MM.1S (cell line): Measurements from ENCODE around the gene NXN.

Experiments used
- DNase-seq: peaks from one replicate; pipeline ENCODE4 v3.0.0-alpha.2; 2015
- H2AFZ ChIP-seq: fragments of 300-600 bp; sonication (generic); 2 replicates; pipeline ENCODE4 v1.6.0; 2016; ENCODE audit warnings: antibody characterized with exemption, low read length
- H3F3A ChIP-seq: fragments of 300-600 bp; sonication (generic); 2 replicates; pipeline ENCODE4 v1.6.1; 2016; ENCODE audit warnings: mild to moderate bottlenecking, antibody characterized with exemption, low read length, moderate library complexity, mixed read lengths; ENCODE audit not compliant: insufficient read depth
- H3K27ac ChIP-seq: fragments of 300-600 bp; sonication (generic); 2 replicates; pipeline ENCODE4 v1.5.1; 2016; ENCODE audit warnings: mild to moderate bottlenecking, low read length
- H3K27me3 ChIP-seq: fragments of 300-600 bp; sonication (generic); replicated peaks from 2 replicates; pipeline ENCODE4 v1.6.0; 2016; ENCODE audit warnings: low read length; ENCODE audit not compliant: insufficient read depth
- H3K36me3 ChIP-seq: fragments of 300-600 bp; sonication (generic); replicated peaks from 2 replicates; pipeline ENCODE4 v1.6.1; 2016; ENCODE audit warnings: mild to moderate bottlenecking, low read length, mixed read lengths; ENCODE audit not compliant: insufficient read depth
- H3K4me1 ChIP-seq: fragments of 300-600 bp; sonication (generic); 2 replicates; pipeline ENCODE4 v1.6.1; 2016; ENCODE audit warnings: low read length, mixed read lengths
- H3K4me2 ChIP-seq: fragments of 300-600 bp; sonication (generic); 2 replicates; pipeline ENCODE4 v1.6.0; 2016; ENCODE audit warnings: low read depth, low read length
- H3K4me3 ChIP-seq: fragments of 300-600 bp; sonication (generic); 2 replicates; pipeline ENCODE4 v1.5.1; 2016; ENCODE audit warnings: low read length, mixed read lengths
- H3K79me2 ChIP-seq: fragments of 300-600 bp; sonication (generic); 2 replicates; pipeline ENCODE4 v1.6.1; 2016; ENCODE audit warnings: mixed run types, low read length, mixed read lengths
- H3K9ac ChIP-seq: fragments of 300-600 bp; sonication (generic); 2 replicates; pipeline ENCODE4 v1.6.1; 2016; ENCODE audit warnings: low read length, mixed read lengths
- H3K9me2 ChIP-seq: fragments of 300-600 bp; sonication (generic); replicated peaks from 2 replicates; pipeline ENCODE4 v1.6.1; 2016; ENCODE audit warnings: mild to moderate bottlenecking, low read length, mixed read lengths; ENCODE audit not compliant: insufficient read depth
- H3K9me3 ChIP-seq: fragments of 300-600 bp; sonication (generic); replicated peaks from 2 replicates; pipeline ENCODE4 v1.6.1; 2016; ENCODE audit warnings: mild to moderate bottlenecking, low read length, mixed read lengths; ENCODE audit not compliant: insufficient read depth
- H4K20me1 ChIP-seq: fragments of 300-600 bp; sonication (generic); 2 replicates; pipeline ENCODE4 v1.6.1; 2016; ENCODE audit warnings: mild to moderate bottlenecking, low read length, moderate library complexity, mixed read lengths; ENCODE audit not compliant: insufficient read depth
- CTCF ChIP-seq: fragments of 300-600 bp; sonication (generic); IDR thresholded peaks from 2 replicates; pipeline ENCODE4 v1.5.1; 2016; ENCODE audit warnings: antibody characterized with exemption, low read length, mixed read lengths
- EZH2 ChIP-seq: fragments of 300-600 bp; sonication (generic); optimal IDR thresholded peaks from 2 replicates; pipeline ENCODE3; 2017; ENCODE audit warnings: low read depth, mild to moderate bottlenecking, antibody characterized with exemption, low read length, mixed read lengths
- EZH2phosphoT487 ChIP-seq: fragments of 300-600 bp; sonication (generic); IDR thresholded peaks from 2 replicates; pipeline ENCODE4 v1.6.1; 2018; ENCODE audit warnings: antibody characterized with exemption, low read length

The NXN gene

GRCh38 chr17:781805-782731, 197.5 kb downstream of the NXN start, which contains the start of the genes GLOD4 and MRM3:
Gene GLOD4, minus strand, starts transcription at chr17:782280. Its CDS starts 25 bp downstream, at chr17:782255.
Gene MRM3, plus strand, starts transcription at chr17:782353. Its CDS starts 26 bp downstream, at chr17:782379.
- Histone ChIP-seq H3K27ac (peak within 1 kb of the TSS; percentile 48; the same call in 1 of the 2 replicates), H3K9me3 (no peaks in the 10 kb centered on the region), H3K4me1 (peaks cover 12% of the 10 kb centered on the region), H3K9me2 (no peaks in the 10 kb centered on the region), H3K4me3 (peak within 1 kb of the TSS; percentile 98), H3K4me2 (peak within 1 kb of the TSS; percentile 93), H3K9ac (peak within 1 kb of the TSS; percentile 66), H2AFZ (peak within 1 kb of the TSS; percentile 92), H3K79me2 (peaks cover 45% of the 10 kb centered on the region), H3K36me3 (no peaks in the 10 kb centered on the region), H3K27me3 (no peaks in the 10 kb centered on the region), H3F3A (no peaks in the 10 kb centered on the region), H4K20me1 (no peaks in the 10 kb centered on the region)
- peak; percentile 88 for DNase-seq
- TF ChIP-seq EZH2 (no peak), CTCF (0 out of 2 replicates have a peak, but pooled peaks have one; percentile 9), EZH2phosphoT487 (no peak)

GRCh38 chr17:778096-778495, 201.5 kb downstream of the NXN start:
- H3K9me2 ChIP-seq: no peaks in the 10 kb centered on the region
- H3K4me2 ChIP-seq: no peak overlapping the region
- H3K79me2 ChIP-seq: peaks cover 28% of the 10 kb centered on the region
- TF ChIP-seq EZH2phosphoT487: no peak
- no peak for TF ChIP-seq CTCF
- no peak for TF ChIP-seq EZH2
- DNase-seq: no peak
- H3K27me3 ChIP-seq: no peaks in the 10 kb centered on the region
- H3K4me1 ChIP-seq: peaks cover 7% of the 10 kb centered on the region
- H3K9me3 ChIP-seq: no peaks in the 10 kb centered on the region
- H3F3A ChIP-seq: no peaks in the 10 kb centered on the region
- no peak overlapping the region for H3K9ac ChIP-seq
- H3K27ac ChIP-seq: no peak overlapping the region
- no peak overlapping the region for H2AFZ ChIP-seq
- H3K4me3 ChIP-seq: no peak overlapping the region
- H4K20me1 ChIP-seq: no peaks in the 10 kb centered on the region
- H3K36me3 ChIP-seq: no peaks in the 10 kb centered on the region; the same call in 1 of the 2 replicates

GRCh38 chr17:774313-774584, 205.3 kb downstream of the NXN start:
- Histone ChIP-seq H3K9ac (no peak overlapping the region), H3K9me2 (no peaks in the 10 kb centered on the region), H3K9me3 (no peaks in the 10 kb centered on the region), H3F3A (no peaks in the 10 kb centered on the region), H3K4me3 (no peak overlapping the region), H3K27ac (no peak overlapping the region), H4K20me1 (no peaks in the 10 kb centered on the region), H3K27me3 (no peaks in the 10 kb centered on the region), H3K79me2 (no peaks in the 10 kb centered on the region), H3K36me3 (peaks cover 7% of the 10 kb centered on the region), H3K4me1 (no peaks in the 10 kb centered on the region), H2AFZ (no peak overlapping the region), H3K4me2 (no peak overlapping the region)
- DNase-seq: no peak
- TF ChIP-seq CTCF: no peak
